NCI-H1048 (cell line): ENCODE measurements around the gene CDKAL1.
"Not testable (repeated sequence)": the region's sequence is repeated elsewhere in the genome, so short reads cannot be mapped to it uniquely, and the experiment has no call there.

ENCODE experiments used
- DNase-seq: peaks from one replicate; lab custom pipeline; 2025; lab: John Stamatoyannopoulos, UW

The CDKAL1 gene

DNA sequence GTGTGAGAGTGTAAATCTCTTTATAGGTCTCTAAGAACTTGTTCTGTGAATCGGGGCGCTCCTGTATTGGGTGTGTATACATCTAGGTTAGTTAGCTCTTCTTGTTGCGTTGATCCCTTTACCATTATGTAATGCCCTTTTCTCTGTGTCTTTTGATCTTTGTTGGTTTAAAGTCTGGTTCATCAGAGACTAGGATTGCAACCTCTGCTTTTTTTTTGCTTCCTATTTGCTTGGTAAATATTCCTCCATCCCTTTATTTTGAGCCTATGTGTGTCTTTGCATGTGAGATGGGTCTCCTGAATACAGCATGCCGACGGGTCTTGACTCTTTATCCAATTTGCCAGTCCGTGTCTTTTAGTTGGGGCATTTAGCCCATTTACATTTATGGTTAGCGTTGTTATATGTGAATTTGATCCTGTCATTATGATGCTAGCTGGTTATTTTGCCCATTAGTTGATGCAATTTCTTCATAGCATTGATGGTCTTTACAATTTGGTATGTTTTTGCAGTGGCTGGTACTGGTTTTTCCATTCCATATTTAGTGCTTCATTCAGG lies 60.1 kb downstream of the CDKAL1 start:
- DNase-seq: not testable (repeated sequence)

- peak; percentile 95 for DNase-seq
Measured at GRCh38 chr6:20599302-20600051, 65.2 kb downstream of the CDKAL1 start.

- DNase-seq: peak; percentile 25
Measured at GRCh38 chr6:20600831-20601230, 66.6 kb downstream of the CDKAL1 start.

- DNase-seq: no peak
Measured at GRCh38 chr6:20604159-20604558, 69.9 kb downstream of the CDKAL1 start.

DNA sequence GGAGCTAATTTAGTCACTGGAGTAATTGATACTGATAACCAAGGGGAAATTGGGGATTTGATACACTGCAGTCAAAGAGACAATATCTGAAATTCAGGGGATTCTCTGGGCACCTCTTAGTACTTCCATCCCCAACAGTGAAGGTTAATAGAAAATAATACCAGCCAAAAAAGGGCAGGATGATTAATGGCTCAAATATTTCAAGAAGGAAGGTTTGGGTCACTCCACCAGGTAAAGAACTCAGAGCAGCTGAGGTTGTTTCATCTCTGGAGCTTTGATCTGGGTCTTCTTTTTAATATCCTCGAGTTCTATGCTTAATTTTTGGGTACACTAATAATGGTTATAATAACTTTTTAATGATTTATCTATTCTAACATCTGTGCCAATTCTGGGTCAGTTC lies 70.8 kb downstream of the CDKAL1 start:
- DNase-seq: no peak

- no peak for DNase-seq
Measured at GRCh38 chr6:20605581-20605980, 71.3 kb downstream of the CDKAL1 start.

DNA sequence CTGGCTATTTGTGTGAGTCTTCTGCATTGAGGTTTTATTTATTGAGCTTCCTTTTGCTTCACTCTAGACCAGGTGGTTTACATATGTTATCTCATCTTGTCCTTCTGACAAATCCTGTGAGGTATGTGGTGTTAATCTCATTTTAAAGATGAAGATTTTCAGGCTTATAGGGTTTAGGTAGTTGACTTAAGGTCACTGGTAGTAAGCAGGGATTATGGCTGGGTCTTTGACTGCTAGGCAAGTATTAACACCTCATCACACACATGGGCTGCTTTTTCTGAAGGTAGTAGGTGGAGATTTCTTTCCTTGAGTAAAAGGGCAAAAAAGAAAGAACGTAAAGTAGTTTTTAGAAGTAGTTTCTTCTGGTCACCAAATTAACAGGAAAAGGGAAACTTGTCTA lies 72.6 kb downstream of the CDKAL1 start:
- DNase-seq: no peak

GRCh38 chr6:20608356-20608755 lies 74.1 kb downstream of the CDKAL1 start:
- peak; percentile 57 for DNase-seq

- no peak for DNase-seq
Measured at GRCh38 chr6:20608905-20609304, 74.6 kb downstream of the CDKAL1 start.

GRCh38 chr6:20609924-20610323 lies 75.7 kb downstream of the CDKAL1 start:
- not testable (repeated sequence) for DNase-seq

DNA sequence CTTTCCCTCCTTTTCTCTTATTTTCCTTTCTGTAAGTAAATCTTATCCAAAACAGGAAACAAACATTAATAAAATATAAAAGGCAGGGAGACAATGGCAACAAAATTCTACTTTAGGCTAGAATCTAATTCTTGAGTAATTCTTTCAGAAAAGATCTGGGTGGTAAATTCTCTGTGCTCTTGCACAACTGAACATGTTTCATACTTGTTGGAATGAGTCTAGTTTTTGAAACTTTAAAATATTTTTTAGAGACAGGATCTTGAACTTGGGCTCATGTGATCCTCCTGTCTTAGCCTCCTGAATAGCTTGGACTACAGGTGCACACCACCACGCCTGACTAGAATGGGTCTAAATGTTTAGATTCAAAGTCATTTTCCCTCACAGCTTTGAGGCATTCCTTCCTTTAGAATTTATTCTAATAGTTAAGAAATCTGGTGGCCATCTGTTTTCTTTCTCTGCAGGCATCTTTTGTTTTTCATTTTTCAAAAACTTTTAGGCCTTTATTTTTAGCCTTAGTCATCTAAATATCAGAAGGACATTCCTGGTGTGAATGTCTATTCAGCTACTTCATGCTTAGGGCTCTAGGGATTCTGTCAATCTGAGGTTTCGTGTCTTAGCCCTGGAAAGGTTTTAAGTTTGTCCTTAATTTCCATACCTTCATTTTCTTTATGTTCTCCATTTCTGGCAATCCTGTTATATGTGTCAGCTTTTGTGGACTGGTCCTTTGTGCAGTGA lies 76.5 kb downstream of the CDKAL1 start:
- DNase-seq: no peak

DNA sequence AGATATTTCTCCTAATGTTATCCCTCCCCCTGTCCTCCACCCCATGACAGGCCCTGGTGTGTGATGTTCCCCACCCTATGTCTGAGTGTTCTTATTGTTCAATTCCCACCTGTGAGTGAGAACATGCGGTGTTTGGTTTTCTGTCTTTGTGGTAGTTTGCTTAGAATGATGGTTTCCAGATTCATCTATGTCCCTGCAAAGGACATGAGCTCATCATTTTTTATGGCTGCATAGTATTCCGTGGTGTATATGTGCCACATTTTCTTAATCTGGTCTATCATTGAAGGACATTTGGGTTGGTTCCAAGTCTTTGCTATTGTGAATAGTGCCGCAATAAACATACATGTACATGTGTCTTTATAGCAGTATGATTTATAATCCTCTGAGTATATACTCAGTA lies 83.3 kb downstream of the CDKAL1 start:
- not testable (repeated sequence) for DNase-seq

DNA sequence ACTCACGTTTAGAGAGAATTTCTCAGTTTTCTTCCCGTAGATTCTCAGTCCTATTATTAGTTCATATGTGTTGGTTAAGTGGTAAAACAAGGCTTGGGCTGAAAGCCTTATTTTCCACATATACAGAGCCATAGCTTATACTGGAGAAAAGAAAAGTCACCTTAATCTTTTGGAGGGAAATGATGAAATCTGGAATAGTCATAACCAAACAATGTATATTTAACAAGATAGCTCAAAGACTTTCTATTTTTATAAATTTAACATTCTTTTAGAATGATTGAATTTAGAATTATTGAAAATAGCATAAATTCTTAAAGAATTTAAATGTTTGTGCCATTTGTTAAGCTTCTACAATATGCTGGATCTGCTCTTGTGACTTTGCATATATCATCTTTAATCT lies 85.8 kb downstream of the CDKAL1 start:
- DNase-seq: no peak

DNA sequence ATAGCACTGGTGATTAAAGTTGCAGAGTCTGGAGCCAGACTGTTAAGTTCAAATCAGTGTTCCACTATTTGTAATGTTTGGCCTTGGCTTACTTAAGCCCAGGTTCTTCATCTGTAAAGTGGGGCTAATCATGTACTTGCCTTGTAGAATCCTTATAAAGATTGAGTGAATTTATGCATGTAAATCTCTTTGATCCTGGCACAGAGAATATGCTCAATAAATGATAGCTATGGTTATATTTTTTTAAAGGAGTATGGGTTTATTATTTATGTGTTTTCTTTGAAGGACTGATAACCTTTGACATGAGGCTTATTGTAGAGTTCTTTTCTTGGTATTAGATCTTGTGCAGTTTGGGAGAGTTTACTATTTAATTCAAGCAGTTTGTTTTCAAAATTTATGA lies 89.5 kb downstream of the CDKAL1 start:
- DNase-seq: no peak

- DNase-seq: no peak
Measured at GRCh38 chr6:20626165-20626564, 91.9 kb downstream of the CDKAL1 start.

DNA sequence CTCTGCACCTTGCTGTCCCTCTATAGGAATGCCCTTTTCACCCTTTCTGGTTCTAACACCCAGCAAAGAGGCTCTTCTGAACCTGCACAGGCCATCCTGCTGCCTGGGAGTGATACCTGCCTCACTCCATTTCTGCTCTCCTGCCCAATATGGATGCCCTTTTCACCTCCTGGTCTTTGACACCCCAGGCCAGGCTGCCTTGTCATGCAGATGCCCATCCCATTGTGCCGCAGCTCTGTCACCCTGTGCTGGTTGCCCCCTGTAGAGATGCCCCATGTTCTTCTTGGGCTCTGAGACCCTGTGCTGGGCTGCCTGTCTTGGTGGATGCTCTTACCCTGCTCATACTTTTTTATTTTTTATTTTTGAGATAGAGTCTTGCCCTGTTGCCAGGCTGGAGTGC lies 95.3 kb downstream of the CDKAL1 start:
- DNase-seq: no peak

DNA sequence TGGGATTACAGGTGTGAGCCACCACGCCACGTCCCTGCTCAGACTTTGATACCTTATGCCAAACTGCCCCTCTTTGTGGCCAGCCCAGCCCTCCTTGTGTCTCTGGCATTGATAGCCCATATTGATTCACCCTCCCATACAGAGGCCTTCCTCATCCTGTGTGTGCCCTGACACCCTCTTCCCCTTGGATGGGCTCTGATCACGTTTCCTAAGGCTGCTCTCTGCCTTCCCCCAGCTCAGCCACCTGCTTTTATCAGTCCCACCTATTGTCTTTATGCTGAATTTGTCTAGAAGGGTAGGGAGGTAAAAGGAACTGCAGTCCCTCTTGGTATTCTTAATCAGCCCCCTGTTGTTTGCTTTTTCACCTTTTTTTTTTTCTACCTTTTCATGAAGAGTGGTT lies 95.9 kb downstream of the CDKAL1 start:
- DNase-seq: no peak

DNA sequence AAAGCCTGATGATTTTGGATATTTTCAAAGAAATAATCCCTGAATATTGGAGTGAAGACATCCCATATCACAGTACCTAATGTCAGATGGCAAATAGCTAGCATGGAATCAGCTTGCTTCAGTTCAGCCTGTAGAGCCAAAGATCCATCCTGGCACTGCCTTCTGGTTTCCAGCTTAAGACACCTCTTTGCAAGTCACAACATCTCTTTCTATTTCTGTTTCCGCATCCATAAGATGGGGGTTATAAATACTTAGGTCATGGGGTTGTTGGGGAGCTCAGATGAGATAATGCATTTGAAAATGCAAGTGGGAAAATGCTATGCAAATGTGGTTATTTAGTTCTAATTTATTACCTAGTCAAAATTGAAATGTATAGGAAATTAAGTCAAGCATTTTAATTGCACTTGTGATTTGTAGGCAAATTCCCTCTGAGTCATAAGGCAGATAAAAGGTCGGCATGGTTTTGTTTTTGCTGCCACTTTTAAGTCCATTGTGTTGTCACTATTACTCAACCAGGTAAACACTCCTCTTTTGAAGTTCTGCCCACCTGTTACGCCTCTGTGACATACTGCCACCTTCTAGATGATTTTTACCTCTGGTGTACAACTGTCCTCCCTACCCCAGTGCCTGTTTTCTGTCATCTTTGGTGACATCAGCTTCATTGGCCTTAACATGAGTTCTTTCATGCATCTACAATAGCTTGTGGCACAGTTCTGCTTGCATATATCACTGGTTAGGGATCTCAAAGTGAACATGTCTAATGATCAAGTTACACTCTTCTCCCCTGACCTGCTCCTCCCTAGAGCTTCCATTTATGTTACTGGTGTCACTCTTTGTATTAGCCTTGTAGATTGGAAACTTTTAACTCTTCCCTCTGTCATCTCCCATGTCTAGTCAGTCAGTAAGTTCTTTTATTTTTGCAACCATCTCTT lies 96.6 kb downstream of the CDKAL1 start:
- peak; percentile 90 for DNase-seq

DNA sequence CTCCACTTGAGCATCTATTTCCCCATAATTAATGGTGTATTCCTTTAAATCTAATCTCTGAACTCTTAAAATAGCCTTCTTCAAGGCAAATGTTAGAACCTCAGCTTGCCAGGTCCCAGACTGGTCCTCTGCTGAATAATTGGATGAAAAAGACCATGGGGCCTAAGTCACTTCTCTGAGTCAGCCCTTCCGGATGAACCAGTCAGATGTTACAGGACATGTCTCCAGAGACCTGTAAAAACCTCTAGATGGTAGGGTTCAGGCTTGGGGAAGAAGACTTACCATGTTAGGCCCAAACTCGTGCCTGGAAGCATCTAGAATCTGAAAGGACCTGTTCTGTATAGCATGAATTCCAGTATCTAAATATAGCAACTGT lies 97.3 kb downstream of the CDKAL1 start:
- no peak for DNase-seq

DNA sequence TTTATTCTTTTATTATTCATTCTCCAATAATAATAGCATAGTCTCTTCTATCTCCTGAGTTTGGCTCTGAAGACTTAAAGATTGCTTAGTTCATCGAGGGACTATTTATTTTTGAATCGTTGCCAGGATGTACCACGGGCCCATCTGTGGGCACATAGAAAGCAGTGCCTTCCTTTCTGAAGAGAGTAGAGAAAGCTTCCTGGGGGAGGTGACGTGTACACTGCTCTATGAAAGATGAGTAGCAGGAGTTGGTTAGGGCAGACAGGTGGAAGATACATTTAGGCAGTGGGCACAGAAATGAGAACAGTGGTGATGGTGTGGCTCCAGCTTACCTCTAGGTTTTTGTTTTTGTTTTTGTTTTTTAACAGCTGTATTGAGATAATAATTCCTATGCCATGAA lies 98.4 kb downstream of the CDKAL1 start:
- no peak for DNase-seq

DNA sequence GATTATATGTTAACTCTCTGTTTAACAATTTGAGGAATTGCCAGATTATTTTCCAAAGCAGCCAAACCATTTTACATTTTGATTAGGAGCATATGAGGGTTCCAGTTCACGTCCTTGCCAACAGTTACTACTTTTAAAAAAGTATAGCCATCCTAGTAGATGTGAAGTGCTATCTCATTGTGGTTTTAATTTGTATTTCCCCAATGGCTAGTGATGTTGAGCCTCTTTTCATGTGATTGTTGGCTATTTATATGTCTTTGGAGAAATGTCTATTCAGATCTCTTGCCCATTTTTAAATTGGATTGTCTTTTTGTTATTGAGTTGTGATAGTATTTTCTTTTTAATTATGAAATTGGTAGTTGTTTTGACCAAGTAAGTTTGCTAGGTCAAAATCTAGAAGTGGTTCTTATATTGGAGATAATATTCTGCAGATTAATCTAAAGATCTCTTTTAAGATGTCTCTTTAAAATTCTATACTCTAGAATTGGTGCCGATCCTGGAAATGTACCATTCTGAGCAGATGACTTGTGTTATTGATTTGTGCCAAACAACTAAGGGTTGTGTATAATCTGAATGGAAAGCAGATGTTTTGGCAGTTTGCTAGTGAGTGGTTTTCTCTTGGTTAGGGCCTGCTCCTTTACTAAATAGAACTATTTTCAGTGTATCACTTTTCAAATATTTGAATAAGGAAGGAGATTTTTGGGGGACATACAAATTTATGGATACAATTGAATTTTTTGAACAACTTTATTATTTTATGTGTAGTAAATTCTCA lies 99.5 kb downstream of the CDKAL1 start:
- no peak for DNase-seq
